HEK293 (cell line): ENCODE measurements around the gene PNPLA6.
"Not testable (repeated sequence)": the region's sequence is repeated elsewhere in the genome, so short reads cannot be mapped to it uniquely, and the experiment has no call there.

Experiments
- CTCF ChIA-PET: fragments of 350-600 bp; formaldehyde crosslinking; extraction: SDS; loops from one replicate; lab custom pipeline; 2021; ENCODE audit warnings: antibody characterized with exemption; lab: Yijun Ruan, JAX
- POLR2A ChIA-PET: fragments of 300-600 bp; formaldehyde crosslinking; extraction: SDS; loops from one replicate; lab custom pipeline; 2020; ENCODE audit warnings: antibody characterized with exemption, inconsistent platforms; lab: Yijun Ruan, JAX
- H3K27ac ChIP-seq: fragments of 200-500 bp; sonication (Bioruptor generic); 2 replicates; pipeline ENCODE4 v1.5.1; 2014; ENCODE audit warnings: low read depth, low read length, control low read depth, inconsistent platforms; ENCODE audit errors: extremely low read depth
- H3K36me3 ChIP-seq, 2 experiments: fragments of 200-500 bp in 1 of 2; sonication (Bioruptor generic) in 1 of 2; 1 replicate in 1 of 2; 2 replicates in 1 of 2; pipeline ENCODE4 v1.5.1; 2014 to 2017; ENCODE audit warnings: inconsistent platforms in 2 of 2, low read length in 2 of 2; ENCODE audit not compliant: control insufficient read depth in 2 of 2, insufficient read depth in 1 of 2
- H3K4me1 ChIP-seq: fragments of 200-500 bp; sonication (Bioruptor generic); 2 replicates; pipeline ENCODE4 v1.5.1; 2014; ENCODE audit warnings: mild to moderate bottlenecking, low read length, inconsistent platforms; ENCODE audit not compliant: control insufficient read depth, insufficient read depth
- H3K4me3 ChIP-seq: 2 replicates; pipeline ENCODE4 v1.5.1; 2011; ENCODE audit warnings: low read depth, mild to moderate bottlenecking, control low read depth, low read length, moderate library complexity
- H3K9me3 ChIP-seq: fragments of 200-500 bp; sonication (Bioruptor generic); 2 replicates; pipeline ENCODE4 v1.5.1; 2014; ENCODE audit warnings: low read depth, low read length, inconsistent platforms; ENCODE audit not compliant: control insufficient read depth, insufficient read depth
- FEZF1 ChIP-seq: fragments of 450-650 bp; formaldehyde crosslinking; IDR thresholded peaks from 2 replicates; pipeline ENCODE4 v1.5.1; 2016; ENCODE audit warnings: missing biosample characterization, missing genetic modification characterization
- GLI4 ChIP-seq: fragments of 450-650 bp; formaldehyde crosslinking; IDR thresholded peaks from 2 replicates; pipeline ENCODE4 v1.5.1; 2016; ENCODE audit warnings: missing biosample characterization, missing genetic modification characterization
- KLF1 ChIP-seq: fragments of 450-650 bp; formaldehyde crosslinking; IDR thresholded peaks from 2 replicates; pipeline ENCODE4 v1.5.1; 2016; ENCODE audit warnings: missing biosample characterization, missing genetic modification characterization
- KLF8 ChIP-seq: fragments of 450-650 bp; formaldehyde crosslinking; IDR thresholded peaks from 2 replicates; pipeline ENCODE4 v1.5.1; 2016; ENCODE audit warnings: missing biosample characterization, missing genetic modification characterization
- SCRT1 ChIP-seq: fragments of 450-650 bp; formaldehyde crosslinking; IDR thresholded peaks from 2 replicates; pipeline ENCODE4 v1.5.1; 2016; ENCODE audit warnings: missing biosample characterization, missing genetic modification characterization, borderline replicate concordance
- SP2 ChIP-seq: fragments of 450-650 bp; formaldehyde crosslinking; IDR thresholded peaks from 2 replicates; pipeline ENCODE4 v1.5.1; 2016; ENCODE audit warnings: missing biosample characterization, missing genetic modification characterization
- ZEB2 ChIP-seq: fragments of 450-650 bp; formaldehyde crosslinking; IDR thresholded peaks from 2 replicates; pipeline ENCODE4 v1.5.1; 2016; ENCODE audit warnings: missing biosample characterization, missing genetic modification characterization
- ZFHX2 ChIP-seq: fragments of 450-650 bp; formaldehyde crosslinking; conservative IDR thresholded peaks from 2 replicates; pipeline ENCODE4 v1.5.1; 2016; ENCODE audit warnings: missing biosample characterization, missing genetic modification characterization
- ZNF114 ChIP-seq: fragments of 450-650 bp; formaldehyde crosslinking; IDR thresholded peaks from 2 replicates; pipeline ENCODE4 v1.5.0; 2017; ENCODE audit warnings: missing biosample characterization, missing genetic modification characterization
- ZNF121 ChIP-seq: fragments of 450-650 bp; formaldehyde crosslinking; IDR thresholded peaks from 2 replicates; pipeline ENCODE4 v1.5.1; 2016; ENCODE audit warnings: missing biosample characterization, missing genetic modification characterization
- ZNF221 ChIP-seq: fragments of 450-650 bp; formaldehyde crosslinking; IDR thresholded peaks from 2 replicates; pipeline ENCODE4 v1.5.1; 2017; ENCODE audit warnings: missing biosample characterization, missing genetic modification characterization, borderline replicate concordance
- ZNF510 ChIP-seq: fragments of 450-650 bp; formaldehyde crosslinking; IDR thresholded peaks from 2 replicates; pipeline ENCODE4 v1.5.1; 2018; ENCODE audit warnings: mild to moderate bottlenecking, missing genetic modification characterization, missing biosample characterization; ENCODE audit not compliant: insufficient replicate concordance
- ZNF610 ChIP-seq: fragments of 450-650 bp; formaldehyde crosslinking; IDR thresholded peaks from 2 replicates; pipeline ENCODE4 v1.5.1; 2016; ENCODE audit warnings: missing biosample characterization, missing genetic modification characterization, borderline replicate concordance
- ZNF621 ChIP-seq: fragments of 450-650 bp; formaldehyde crosslinking; IDR thresholded peaks from 2 replicates; pipeline ENCODE4 v1.5.1; 2017; ENCODE audit warnings: missing biosample characterization, missing genetic modification characterization
- ZNF707 ChIP-seq: fragments of 450-650 bp; formaldehyde crosslinking; IDR thresholded peaks from 2 replicates; pipeline ENCODE4 v1.5.1; 2016; ENCODE audit warnings: missing biosample characterization, missing genetic modification characterization
- ZSCAN23 ChIP-seq: fragments of 450-650 bp; formaldehyde crosslinking; IDR thresholded peaks from 2 replicates; pipeline ENCODE4 v1.5.1; 2016; ENCODE audit warnings: missing biosample characterization, missing genetic modification characterization
- TF ChIP-seq, protein P1 (sequence below): fragments of 450-650 bp; formaldehyde crosslinking; IDR thresholded peaks from 2 replicates; pipeline ENCODE4 v1.5.1; 2017; ENCODE audit warnings: missing biosample characterization, missing genetic modification characterization

PNPLA6 gene

DNA sequence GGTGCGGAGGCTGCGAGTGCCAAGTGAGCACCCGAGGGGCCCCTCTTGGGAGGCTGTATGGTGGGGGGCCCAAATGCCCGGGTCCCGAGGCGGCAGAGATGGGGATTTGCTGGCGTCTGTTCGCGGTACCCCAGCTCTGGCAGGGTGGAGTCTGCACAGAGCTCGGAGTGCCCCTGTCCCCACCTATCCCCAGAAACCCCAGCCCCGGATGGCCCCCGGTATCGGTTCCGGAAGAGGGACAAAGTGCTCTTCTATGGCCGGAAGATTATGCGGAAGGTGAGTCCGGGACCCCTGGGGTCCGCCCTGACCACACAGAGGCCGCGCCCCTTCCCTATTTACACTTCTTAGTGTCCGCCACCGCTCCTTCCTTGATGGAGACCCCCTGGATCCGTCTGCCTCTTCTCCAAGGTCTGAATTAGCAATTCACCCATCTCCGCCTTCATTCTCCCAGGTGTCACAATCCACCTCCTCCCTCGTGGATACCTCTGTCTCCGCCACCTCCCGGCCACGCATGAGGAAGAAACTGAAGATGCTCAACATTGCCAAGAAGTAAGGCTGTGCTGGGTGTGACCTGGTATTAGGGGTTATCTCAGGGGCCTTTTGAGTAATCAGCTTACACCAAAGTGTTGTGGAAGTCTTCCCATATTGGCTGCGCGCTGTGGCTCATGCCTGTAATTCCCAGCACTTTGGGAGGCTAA is 630 bp downstream of the PNPLA6 start:
- POLR2A ChIA-PET, result interaction anchor here (0.8 to 3.4 kb wide), 4 partner anchors 8 to 32 kb away, joined by 4 to 27 read pairs (median 4); partner anchors contain the start of genes MCOLN1 and ZNF358
- H3K4me3 ChIP-seq, result peak overlapping the region; percentile 82
- H3K27ac ChIP-seq, result no peak overlapping the region; the same call in 1 of the 2 replicates
- H3K9me3 ChIP-seq, result no peaks in the 10 kb centered on the region
- no peaks in the 10 kb centered on the region for H3K4me1 ChIP-seq
- peaks cover 0 to 21% of the 10 kb centered on the region in 2 experiments; a peak in 1 of 3 replicates for H3K36me3 ChIP-seq
- CTCF ChIA-PET, result no interaction called here
- TF ChIP-seq FEZF1 (tag by site-specific recombination) (no peak), GLI4 (tag by site-specific recombination) (no peak), ZFHX2 (tag by site-specific recombination) (no peak), ZNF510 (tag by site-specific recombination) (no peak), ZNF707 (no peak), ZSCAN23 (tag by site-specific recombination) (no peak)
- TF ChIP-seq, protein P1, sequence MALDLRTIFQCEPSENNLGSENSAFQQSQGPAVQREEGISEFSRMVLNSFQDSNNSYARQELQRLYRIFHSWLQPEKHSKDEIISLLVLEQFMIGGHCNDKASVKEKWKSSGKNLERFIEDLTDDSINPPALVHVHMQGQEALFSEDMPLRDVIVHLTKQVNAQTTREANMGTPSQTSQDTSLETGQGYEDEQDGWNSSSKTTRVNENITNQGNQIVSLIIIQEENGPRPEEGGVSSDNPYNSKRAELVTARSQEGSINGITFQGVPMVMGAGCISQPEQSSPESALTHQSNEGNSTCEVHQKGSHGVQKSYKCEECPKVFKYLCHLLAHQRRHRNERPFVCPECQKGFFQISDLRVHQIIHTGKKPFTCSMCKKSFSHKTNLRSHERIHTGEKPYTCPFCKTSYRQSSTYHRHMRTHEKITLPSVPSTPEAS (tag by site-specific recombination), result no peak

DNA sequence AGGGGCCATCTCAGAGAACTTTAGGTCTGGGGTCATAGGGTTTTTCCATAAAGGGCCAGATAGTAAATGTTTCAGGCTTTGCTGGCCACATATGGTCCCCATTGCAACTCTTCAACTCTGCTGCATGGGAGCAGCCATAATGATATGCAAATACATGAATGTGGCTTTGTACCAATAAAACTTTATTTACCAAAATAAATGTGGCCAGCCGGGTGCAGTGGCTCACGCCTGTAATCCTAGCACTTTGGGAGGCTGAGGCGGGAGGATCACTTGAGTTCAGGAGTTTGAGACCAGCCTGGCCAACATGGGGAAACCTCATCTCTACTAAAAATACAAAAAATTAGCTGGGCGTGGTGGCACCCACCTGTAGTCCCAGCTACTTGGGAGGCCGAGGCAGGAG is 3.5 kb downstream of the PNPLA6 start:
- H3K9me3 ChIP-seq, POLR2A ChIA-PET, H3K27ac ChIP-seq, H3K4me3 ChIP-seq, H3K4me1 ChIP-seq, CTCF ChIA-PET: not testable (repeated sequence)
- H3K36me3 ChIP-seq, result peaks cover 0 to 32% of the 10 kb centered on the region in 2 experiments; a peak in 1 of 3 replicates

DNA sequence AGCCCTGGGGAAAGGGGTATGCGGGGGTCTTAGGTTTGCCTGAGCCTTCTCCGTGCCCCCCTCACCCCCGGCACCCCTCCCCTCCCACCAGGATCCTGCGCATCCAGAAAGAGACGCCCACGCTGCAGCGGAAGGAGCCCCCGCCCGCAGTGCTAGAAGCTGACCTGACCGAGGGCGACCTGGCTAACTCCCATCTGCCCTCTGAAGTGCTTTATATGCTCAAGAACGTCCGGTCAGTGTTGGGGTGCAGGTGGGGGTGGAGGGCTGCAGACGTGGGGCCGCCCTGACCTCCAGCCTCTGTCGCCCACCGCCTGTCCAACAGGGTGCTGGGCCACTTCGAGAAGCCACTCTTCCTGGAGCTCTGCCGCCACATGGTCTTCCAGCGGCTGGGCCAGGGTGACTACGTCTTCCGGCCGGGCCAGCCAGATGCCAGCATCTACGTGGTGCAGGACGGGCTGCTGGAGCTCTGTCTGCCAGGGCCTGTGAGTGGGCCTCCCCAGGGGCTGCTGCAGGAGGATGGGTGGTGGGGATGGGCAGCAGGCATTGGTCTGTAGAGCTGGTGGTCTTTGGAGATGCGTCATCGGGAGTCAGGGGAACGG is 4.4 kb downstream of the PNPLA6 start:
- no peaks in the 10 kb centered on the region for H3K9me3 ChIP-seq
- no peaks in the 10 kb centered on the region for H3K4me1 ChIP-seq
- ChIA-PET POLR2A (no interaction called here), CTCF (interaction anchor here (0.6 kb wide), 1 partner anchor 260 kb away, joined by 3 read pairs; no protein-coding TSS in a partner anchor)
- no peak overlapping the region for H3K27ac ChIP-seq
- H3K36me3 ChIP-seq, result peaks cover 0 to 32% of the 10 kb centered on the region in 2 experiments; a peak in 1 of 3 replicates
- TF ChIP-seq ZNF114 (tag by site-specific recombination), result no peak
- TF ChIP-seq ZNF221, result no peak
- TF ChIP-seq ZNF121 (tag by site-specific recombination), result no peak
- no peak for TF ChIP-seq ZEB2
- no peak for TF ChIP-seq GLI4 (tag by site-specific recombination)
- TF ChIP-seq ZNF621 (tag by site-specific recombination), result no peak
- H3K4me3 ChIP-seq, result no peak overlapping the region

DNA sequence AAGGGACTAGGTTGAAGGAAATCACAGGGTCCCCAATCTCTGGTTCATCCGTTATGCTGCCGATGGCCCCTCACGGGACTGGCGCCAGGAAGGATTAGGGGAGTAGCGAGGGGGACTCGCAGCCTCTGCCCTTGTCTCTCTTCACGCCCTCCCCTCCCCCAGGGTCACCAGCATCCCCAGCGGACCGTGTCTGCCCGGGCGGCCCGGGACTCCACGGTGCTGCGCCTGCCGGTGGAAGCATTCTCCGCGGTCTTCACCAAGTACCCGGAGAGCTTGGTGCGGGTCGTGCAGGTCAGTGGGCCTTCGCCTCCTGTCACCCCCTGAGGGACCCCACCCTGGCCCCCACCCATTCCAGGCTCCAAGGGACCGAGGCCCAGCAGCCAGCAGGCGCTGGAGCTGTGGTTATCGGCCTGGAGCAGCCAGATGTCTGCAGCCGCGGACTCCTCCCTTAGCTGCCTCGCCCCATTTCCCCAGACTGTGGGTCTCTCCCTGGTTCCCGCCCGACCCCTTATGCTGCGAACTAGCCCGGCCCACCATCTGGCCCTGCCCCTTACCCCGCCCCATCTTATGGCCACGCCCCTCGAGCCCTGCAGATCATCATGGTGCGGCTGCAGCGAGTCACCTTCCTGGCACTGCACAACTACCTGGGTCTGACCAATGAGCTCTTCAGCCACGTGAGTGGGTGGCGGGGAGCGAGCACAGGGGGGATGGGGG is 5.4 kb downstream of the PNPLA6 start:
- POLR2A ChIA-PET, result no interaction called here
- no peaks in the 10 kb centered on the region for H3K4me1 ChIP-seq
- TF ChIP-seq SCRT1 (no peak), ZNF610 (tag by site-specific recombination) (no peak), SP2 (tag by site-specific recombination) (peak; percentile 38), KLF8 (0 out of 2 replicates have a peak, but pooled peaks have one; percentile 27), KLF1 (tag by site-specific recombination) (peak; percentile 94)
- CTCF ChIA-PET, result no interaction called here
- H3K36me3 ChIP-seq, result peaks cover 0 to 32% of the 10 kb centered on the region in 2 experiments; a peak in 1 of 3 replicates
- H3K9me3 ChIP-seq, result no peaks in the 10 kb centered on the region
- H3K27ac ChIP-seq, result no peak overlapping the region
- no peak overlapping the region for H3K4me3 ChIP-seq
